Endothelial cell of umbilical vein (primary cell): Measurements from ENCODE around the gene TTYH2. TPM values are rescaled to one million over a fixed set of nuclear protein-coding genes. Genes with fewer than 3 reads are reported as not detected.

Source experiments
- BruUV-seq: library from RNA; stranded (reverse); fragments of 400-500 nt; replicated peaks from 2 replicates; lab custom pipeline; 2021; lab: Mats Ljungman, UMichigan
- CTCF ChIA-PET: fragments of 300-600, 350-600 bp; sonication (Branson Sonifier 250); formaldehyde crosslinking; loops from one replicate; lab custom pipeline; 2021; ENCODE audit warnings: antibody characterized with exemption, inconsistent platforms; lab: Charles Lee
- POLR2A ChIA-PET: fragments of 300-600, 350-600 bp; sonication (Branson Sonifier 250); formaldehyde crosslinking; loops from one replicate; lab custom pipeline; 2021; ENCODE audit warnings: antibody characterized with exemption, inconsistent platforms; lab: Charles Lee
- DNase-seq: peaks from one replicate; pipeline ENCODE4 v3.0.0-alpha.2; 2011; ENCODE audit warnings: low read depth, low spot score
- FAIRE-seq: peaks from 2 replicates; lab custom pipeline; 2011; peaks lifted over from hg19 to GRCh38; lab: Jason Lieb, UNC
- H2AFZ ChIP-seq: 2 replicates; pipeline ENCODE4 v1.6.0; 2012; ENCODE audit warnings: low read depth, low read length, control low read depth, inconsistent platforms
- H3K27ac ChIP-seq: 2 replicates; pipeline ENCODE4 v1.5.1; 2011; ENCODE audit warnings: low read depth, mild to moderate bottlenecking, control low read depth, low read length, moderate library complexity; ENCODE audit not compliant: insufficient read depth
- H3K27me3 ChIP-seq, 2 experiments: 2 replicates each; pipeline versions ENCODE4 v1.6.0 to v1.6.1; 2011; ENCODE audit warnings: low read length in 2 of 2, mixed read lengths in 1 of 2; ENCODE audit not compliant: control insufficient read depth in 2 of 2, insufficient read depth in 2 of 2
- H3K36me3 ChIP-seq, 2 experiments: 2 replicates in 1 of 2; 3 replicates in 1 of 2; pipeline ENCODE4 v1.5.1; 2011; ENCODE audit warnings: low read length in 2 of 2, mild to moderate bottlenecking in 1 of 2, moderate library complexity in 1 of 2; ENCODE audit not compliant: control insufficient read depth in 2 of 2, insufficient read depth in 2 of 2; ENCODE audit errors: extremely low read depth in 1 of 2
- H3K4me1 ChIP-seq: 3 replicates; pipeline ENCODE4 v1.5.1; 2011; ENCODE audit warnings: mild to moderate bottlenecking, low read length; ENCODE audit not compliant: control insufficient read depth, insufficient read depth; ENCODE audit errors: extremely low read depth
- H3K4me2 ChIP-seq: 2 replicates; pipeline ENCODE4 v1.6.1; 2011; ENCODE audit warnings: low read length, control low read depth, mixed read lengths; ENCODE audit not compliant: insufficient read depth
- H3K4me3 ChIP-seq, 3 experiments: fragments of 200-600 bp in 1 of 3; sonication (generic), shearing (Covaris generic) in 1 of 3; replicated peaks in 1 of 3; 2 replicates each; pipeline ENCODE4 v1.5.1; 2011 to 2016; ENCODE audit warnings: control low read depth in 3 of 3, low read length in 3 of 3, mild to moderate bottlenecking in 2 of 3, inconsistent platforms in 1 of 3, low read depth in 1 of 3, moderate library complexity in 1 of 3; ENCODE audit not compliant: insufficient read depth in 1 of 3
- H3K79me2 ChIP-seq: 2 replicates; pipeline ENCODE4 v1.6.0; 2012; ENCODE audit warnings: low read length, inconsistent platforms; ENCODE audit not compliant: control insufficient read depth, insufficient read depth
- H3K9ac ChIP-seq: replicated peaks from 2 replicates; pipeline ENCODE3; 2011; ENCODE audit warnings: low read length, control low read depth; ENCODE audit not compliant: insufficient read depth; ENCODE audit errors: extremely low read depth
- H3K9me1 ChIP-seq: replicated peaks from 3 replicates; pipeline ENCODE4 v1.6.0; 2011; ENCODE audit warnings: mild to moderate bottlenecking, low read length; ENCODE audit not compliant: control insufficient read depth, insufficient read depth; ENCODE audit errors: extremely low read depth
- H3K9me3 ChIP-seq: replicated peaks from 2 replicates; pipeline ENCODE4 v1.5.1; 2012; ENCODE audit warnings: low read length, inconsistent platforms; ENCODE audit not compliant: control insufficient read depth, insufficient read depth
- H4K20me1 ChIP-seq: replicated peaks from 2 replicates; pipeline ENCODE3; 2011; ENCODE audit warnings: mild to moderate bottlenecking, low read length; ENCODE audit not compliant: control insufficient read depth, insufficient read depth; ENCODE audit errors: extremely low read depth
- EZH2 ChIP-seq: IDR thresholded peaks from 2 replicates; pipeline ENCODE4 v1.6.1; 2012; ENCODE audit warnings: borderline replicate concordance, low read depth, mild to moderate bottlenecking, moderate library complexity, low read length, inconsistent platforms; ENCODE audit not compliant: severe bottlenecking
- FOS ChIP-seq: IDR thresholded peaks from 2 replicates; pipeline ENCODE4 v1.6.1; 2011; ENCODE audit warnings: mild to moderate bottlenecking, low read length, moderate library complexity, borderline replicate concordance; ENCODE audit not compliant: insufficient read depth
- GATA2 ChIP-seq: IDR thresholded peaks from 2 replicates; pipeline ENCODE4 v1.7.0; 2011; ENCODE audit warnings: low read depth, mild to moderate bottlenecking, moderate library complexity, mixed read lengths, low read length; ENCODE audit not compliant: insufficient read length, insufficient read depth
- JUN ChIP-seq: IDR thresholded peaks from 2 replicates; pipeline ENCODE4 v1.6.1; 2011; ENCODE audit warnings: borderline replicate concordance, low read depth; ENCODE audit not compliant: insufficient read length, insufficient read depth
- MYC ChIP-seq: IDR thresholded peaks from one replicate; pipeline ENCODE4 v1.6.1; 2011; ENCODE audit warnings: mild to moderate bottlenecking, low read depth, low read length
- POLR2A ChIP-seq: IDR thresholded peaks from 2 replicates; pipeline ENCODE4 v1.6.1; 2012; ENCODE audit warnings: low read depth, mild to moderate bottlenecking, control low read depth, low read length
- POLR2AphosphoS5 ChIP-seq: IDR thresholded peaks from 2 replicates; pipeline ENCODE4 v1.6.1; 2012; ENCODE audit warnings: low read depth, mild to moderate bottlenecking, control low read depth, low read length, moderate library complexity; ENCODE audit not compliant: insufficient read depth
- dilution Hi-C: fragments of 300-500 bp; cut with MboI; formaldehyde crosslinking; loops from one replicate; pipeline ENCODE4 v1.15.0; 2019; ENCODE audit warnings: low sequenced_read_pairs; ENCODE audit not compliant: extremely low pct_ligation_motif_present
- intact Hi-C: fragments of 100-400 bp; cut with micrococcal nuclease; formaldehyde crosslinking; loops from one replicate; pipeline ENCODE4 v1.10.0; 2022
- polyA plus RNA-seq, 4 experiments: library from polyadenylated mRNA; depleted of rRNA in 3 of 4; stranded (reverse) in 3 of 4; unstranded in 1 of 4; fragments of >200 nt; gene quantifications; 2 replicates each; pipeline versions ENCODE4 v1.2.1 to v1.2.3, GENCODE V29; 2011 to 2012; ENCODE audit warnings: missing spikeins in 1 of 4
- total RNA-seq: library from RNA; stranded (reverse); gene quantifications from 2 replicates; pipeline ENCODE4 v1.2.3, GENCODE V29; 2021
- TF ChIP-seq, protein P1 (sequence below): IDR thresholded peaks from 2 replicates; pipeline ENCODE4 v1.6.1; 2011; ENCODE audit not compliant: insufficient read depth, insufficient read length
- TF ChIP-seq, protein P2 (sequence below), 2 donors: IDR thresholded peaks; 1 replicate in 1 of 2; 2 replicates in 1 of 2; pipeline ENCODE4 v1.5.1; 2011; ENCODE audit warnings: low read length in 2 of 2, mild to moderate bottlenecking in 2 of 2, moderate library complexity in 2 of 2, control low read depth in 1 of 2, inconsistent platforms in 1 of 2, low read depth in 1 of 2; ENCODE audit not compliant: insufficient read depth in 1 of 2; ENCODE audit errors: extremely low read depth in 1 of 2

Gene TTYH2
- total and polyA plus RNA-seq, 2 donors (not counting 3 experiments of a cell fraction or from before 2014, with no cell fraction given), result 0.75 to 2.0 TPM

DNA sequence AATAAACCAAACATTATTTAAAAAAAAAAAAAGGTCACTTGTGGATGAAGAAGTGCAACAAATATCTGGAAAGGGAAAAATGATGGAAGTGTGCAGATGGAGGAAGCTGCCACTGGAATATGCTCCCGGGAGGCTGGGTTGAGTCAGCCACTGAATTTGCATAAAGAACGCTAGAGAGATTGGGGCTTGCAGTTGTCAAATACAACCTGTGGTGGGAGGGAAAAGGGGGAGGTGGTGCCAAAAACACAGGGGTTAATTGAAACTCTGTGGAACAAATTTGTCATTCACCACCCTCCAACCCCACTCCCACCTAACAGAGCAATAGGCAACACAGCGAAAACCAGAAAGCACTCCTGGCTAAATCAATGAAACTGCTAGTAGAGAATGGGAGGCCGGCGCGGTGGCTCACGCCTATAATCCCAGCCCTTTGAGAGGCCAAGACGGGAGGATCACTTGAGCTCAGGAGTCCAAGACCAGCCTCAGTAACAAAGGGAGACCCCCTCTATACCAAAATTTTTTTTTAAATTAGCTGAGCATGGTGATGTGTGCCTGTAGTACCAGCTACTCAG is 47.5 kb upstream of the TTYH2 start:
- no peaks in the 10 kb centered on the region for H4K20me1 ChIP-seq
- H3K9me3 ChIP-seq, result no peaks in the 10 kb centered on the region
- CTCF ChIA-PET, result interaction anchor here (1.3 kb wide), 1 partner anchor 10 kb away, joined by 3 read pairs; no protein-coding TSS in a partner anchor
- no peaks in the 10 kb centered on the region for H3K4me1 ChIP-seq
- no peaks in the 10 kb centered on the region for H3K9me1 ChIP-seq
- H3K4me3 ChIP-seq, result no peak overlapping the region
- no peaks in the 10 kb centered on the region for H3K36me3 ChIP-seq
- no peak overlapping the region for H2AFZ ChIP-seq
- no peak overlapping the region for H3K9ac ChIP-seq
- H3K79me2 ChIP-seq, result no peaks in the 10 kb centered on the region
- no TSS peak for BruUV-seq
- dilution Hi-C loops (no loop called here), intact Hi-C loops (no loop called here)
- POLR2A ChIA-PET, result no interaction called here
- no peak overlapping the region for H3K4me2 ChIP-seq
- FAIRE-seq (no peak), DNase-seq (no peak)
- no peaks in the 10 kb centered on the region for H3K27me3 ChIP-seq
- TF ChIP-seq POLR2A, result no peak
- TF ChIP-seq FOS, result no peak
- no peak for TF ChIP-seq POLR2AphosphoS5
- TF ChIP-seq, protein P1, sequence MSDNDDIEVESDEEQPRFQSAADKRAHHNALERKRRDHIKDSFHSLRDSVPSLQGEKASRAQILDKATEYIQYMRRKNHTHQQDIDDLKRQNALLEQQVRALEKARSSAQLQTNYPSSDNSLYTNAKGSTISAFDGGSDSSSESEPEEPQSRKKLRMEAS, result no peak
- TF ChIP-seq, protein P2, sequence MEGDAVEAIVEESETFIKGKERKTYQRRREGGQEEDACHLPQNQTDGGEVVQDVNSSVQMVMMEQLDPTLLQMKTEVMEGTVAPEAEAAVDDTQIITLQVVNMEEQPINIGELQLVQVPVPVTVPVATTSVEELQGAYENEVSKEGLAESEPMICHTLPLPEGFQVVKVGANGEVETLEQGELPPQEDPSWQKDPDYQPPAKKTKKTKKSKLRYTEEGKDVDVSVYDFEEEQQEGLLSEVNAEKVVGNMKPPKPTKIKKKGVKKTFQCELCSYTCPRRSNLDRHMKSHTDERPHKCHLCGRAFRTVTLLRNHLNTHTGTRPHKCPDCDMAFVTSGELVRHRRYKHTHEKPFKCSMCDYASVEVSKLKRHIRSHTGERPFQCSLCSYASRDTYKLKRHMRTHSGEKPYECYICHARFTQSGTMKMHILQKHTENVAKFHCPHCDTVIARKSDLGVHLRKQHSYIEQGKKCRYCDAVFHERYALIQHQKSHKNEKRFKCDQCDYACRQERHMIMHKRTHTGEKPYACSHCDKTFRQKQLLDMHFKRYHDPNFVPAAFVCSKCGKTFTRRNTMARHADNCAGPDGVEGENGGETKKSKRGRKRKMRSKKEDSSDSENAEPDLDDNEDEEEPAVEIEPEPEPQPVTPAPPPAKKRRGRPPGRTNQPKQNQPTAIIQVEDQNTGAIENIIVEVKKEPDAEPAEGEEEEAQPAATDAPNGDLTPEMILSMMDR (IDR thresholded peaks at IDR 0.05; ENCODE audit: extremely low read depth in 1 of 2, insufficient read depth in 1 of 2, low read depth in 1 of 2, low read length in 2 of 2), result no peak
- no peak for TF ChIP-seq MYC
- TF ChIP-seq JUN, result no peak
- no peak for TF ChIP-seq GATA2
- TF ChIP-seq EZH2, result no peak
- H3K27ac ChIP-seq, result no peak overlapping the region
